CD4-positive, alpha-beta T cell treated with Interleukin-17A for 4 hours (primary cell): ENCODE measurements around the gene SRSF4.
"Not testable (repeated sequence)": the region's sequence is repeated elsewhere in the genome, so short reads cannot be mapped to it uniquely, and the experiment has no call there.

ENCODE experiments used
- DNase-seq: peaks from one replicate; pipeline ENCODE4 v3.0.0-alpha.2; 2020; ENCODE audit warnings: mixed read lengths

The SRSF4 gene

DNA sequence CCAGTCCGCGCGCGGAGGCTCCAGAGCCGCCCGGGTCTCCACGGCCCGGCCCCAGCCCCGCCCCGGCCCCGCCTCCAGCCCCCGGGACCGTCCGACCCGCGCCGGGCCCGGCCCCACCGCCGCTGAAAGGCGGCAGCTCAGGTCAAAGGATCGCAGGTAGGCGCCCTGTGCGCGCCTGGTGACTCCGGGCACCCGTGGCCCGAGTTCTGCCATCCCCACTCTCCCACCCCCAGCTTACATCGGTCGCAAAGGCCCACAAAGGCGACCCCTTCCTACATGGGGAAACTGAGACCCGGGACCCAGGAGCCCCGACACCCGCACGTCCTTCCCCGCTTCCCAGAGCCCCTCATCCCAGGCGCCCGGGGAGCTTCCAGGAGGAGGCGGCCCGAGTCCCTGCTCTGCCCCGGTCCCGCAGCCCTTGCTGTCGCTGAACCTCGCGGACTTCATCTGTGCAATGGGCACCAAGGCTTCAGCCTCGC, 57.8 kb downstream of the SRSF4 start, which contains the start of gene TMEM200B:
TSS of gene TMEM200B (minus strand) at position 17 of the 479 bp plus-strand sequence. CDS start 2,075 bp downstream, outside the sequence.
- peak; percentile 9 for DNase-seq

DNA sequence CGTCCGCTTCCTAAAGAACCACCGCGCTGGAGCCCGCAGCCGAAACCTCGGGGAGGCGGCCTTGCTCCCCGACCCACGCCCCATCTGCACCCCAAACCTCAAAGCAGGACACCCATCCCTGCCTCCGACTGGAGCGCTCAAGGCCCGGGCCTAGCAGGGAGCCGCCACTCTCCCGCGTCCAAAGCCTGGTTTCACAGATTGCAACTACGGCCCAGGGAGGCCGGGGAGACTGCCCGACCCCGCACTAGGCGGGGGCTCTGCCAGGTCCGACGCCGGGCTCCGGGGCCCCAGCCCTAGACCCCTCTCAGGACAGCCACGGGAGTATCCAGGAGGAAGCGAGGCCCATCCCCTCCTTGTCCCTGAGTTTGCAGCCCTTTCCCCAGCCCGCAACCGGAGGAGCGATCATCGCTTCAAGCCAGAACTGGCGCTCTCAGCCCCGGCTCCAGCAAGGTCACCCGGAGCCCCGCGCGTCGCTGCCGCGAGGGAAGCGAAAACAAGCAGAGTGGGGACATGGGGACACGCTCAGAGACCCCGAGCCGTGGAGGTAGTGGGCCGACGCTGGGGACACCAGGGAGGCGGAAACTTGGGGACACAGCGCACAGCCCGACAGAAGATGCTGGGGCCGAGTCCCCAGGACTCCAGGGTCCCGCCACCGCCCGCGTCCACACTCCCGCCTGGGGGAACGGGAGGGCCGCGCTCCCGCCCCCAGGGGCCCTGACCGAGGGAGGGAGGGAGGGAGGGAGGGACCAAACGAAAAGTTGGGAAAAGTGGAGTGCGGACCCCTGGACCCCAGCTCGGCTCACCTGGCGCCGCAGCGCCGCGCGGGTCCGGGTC, 58.4 kb downstream of the SRSF4 start:
- peak; percentile 16 for DNase-seq

GRCh38 chr1:29122682-29123052, 59.0 kb downstream of the SRSF4 start:
- DNase-seq: no peak

GRCh38 chr1:29121936-29122681, 59.6 kb downstream of the SRSF4 start:
- DNase-seq: no peak

GRCh38 chr1:29121516-29121935, 60.2 kb downstream of the SRSF4 start:
- no peak for DNase-seq

DNA sequence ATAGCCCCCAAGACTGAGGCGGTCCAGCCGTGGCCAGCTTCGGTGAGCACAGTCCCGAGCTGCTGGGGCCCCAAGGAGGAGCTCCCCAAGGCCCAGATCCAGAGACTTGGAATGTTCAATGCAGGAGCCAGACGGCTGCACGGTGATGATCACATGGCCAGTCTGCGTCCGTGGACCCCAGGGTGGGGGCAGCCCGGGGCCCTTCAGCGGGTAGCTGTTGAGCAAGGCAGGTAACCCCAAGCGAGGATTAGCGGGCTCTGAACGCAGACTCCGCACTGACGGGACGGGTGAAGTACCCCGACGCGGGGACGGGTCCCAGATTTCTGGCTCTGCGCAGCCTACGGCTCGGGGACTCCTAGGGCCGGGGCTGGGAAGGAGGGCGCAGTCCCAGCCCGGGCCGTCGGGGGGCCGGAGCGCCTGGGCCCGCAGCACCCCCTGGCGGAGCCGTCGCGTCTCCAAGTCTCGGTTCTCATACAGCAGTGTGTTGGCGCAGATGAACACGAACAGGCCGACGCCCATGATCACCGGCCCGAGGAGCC, 60.7 kb downstream of the SRSF4 start:
- DNase-seq: peak; percentile 71

- no peak for DNase-seq
Measured at GRCh38 chr1:29120367-29120766, 61.3 kb downstream of the SRSF4 start.

DNA sequence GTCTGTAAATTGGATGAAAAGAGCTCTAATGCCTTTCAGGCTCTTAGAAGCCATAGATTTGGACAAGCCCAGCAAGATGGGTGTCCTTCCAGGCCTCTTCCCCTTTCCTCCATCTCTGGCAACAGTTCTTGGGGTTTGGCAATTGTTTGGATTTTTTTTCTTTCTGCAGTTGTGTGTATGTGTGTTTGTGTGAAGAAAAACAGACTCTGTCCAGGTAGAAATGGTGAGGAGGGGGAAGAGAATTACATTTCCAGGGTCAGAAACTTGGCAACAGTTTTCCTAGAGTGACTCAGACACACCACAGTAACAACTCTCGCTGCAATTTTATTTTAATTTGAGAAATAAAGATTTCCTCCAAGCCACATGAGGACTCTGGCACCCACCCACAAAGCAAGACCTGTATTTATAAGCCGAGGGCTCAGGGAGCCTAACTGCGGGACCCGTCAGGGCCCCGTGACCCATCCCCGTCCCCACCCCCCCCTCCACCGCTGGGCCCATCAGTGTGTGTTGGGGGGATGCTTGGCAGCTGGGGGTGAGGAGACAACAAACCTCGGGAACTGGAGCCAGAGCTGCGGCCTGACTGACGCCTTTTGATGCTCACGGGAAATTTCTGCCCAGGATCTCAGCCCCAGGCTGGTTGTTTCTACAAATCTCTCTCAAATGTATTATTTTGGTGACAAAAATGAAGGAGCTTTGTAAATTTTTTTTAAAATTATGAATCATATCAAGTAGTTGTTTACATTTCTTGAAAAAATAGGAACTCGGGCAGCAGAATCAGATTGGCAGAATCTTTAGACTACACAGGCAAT, 62.4 kb downstream of the SRSF4 start:
- no peak for DNase-seq

GRCh38 chr1:29117381-29117780, 64.3 kb downstream of the SRSF4 start:
- no peak for DNase-seq

- DNase-seq: no peak
Measured at GRCh38 chr1:29114654-29115053, 67.0 kb downstream of the SRSF4 start.

- no peak for DNase-seq
Measured at GRCh38 chr1:29113413-29114117, 68.1 kb downstream of the SRSF4 start.

DNA sequence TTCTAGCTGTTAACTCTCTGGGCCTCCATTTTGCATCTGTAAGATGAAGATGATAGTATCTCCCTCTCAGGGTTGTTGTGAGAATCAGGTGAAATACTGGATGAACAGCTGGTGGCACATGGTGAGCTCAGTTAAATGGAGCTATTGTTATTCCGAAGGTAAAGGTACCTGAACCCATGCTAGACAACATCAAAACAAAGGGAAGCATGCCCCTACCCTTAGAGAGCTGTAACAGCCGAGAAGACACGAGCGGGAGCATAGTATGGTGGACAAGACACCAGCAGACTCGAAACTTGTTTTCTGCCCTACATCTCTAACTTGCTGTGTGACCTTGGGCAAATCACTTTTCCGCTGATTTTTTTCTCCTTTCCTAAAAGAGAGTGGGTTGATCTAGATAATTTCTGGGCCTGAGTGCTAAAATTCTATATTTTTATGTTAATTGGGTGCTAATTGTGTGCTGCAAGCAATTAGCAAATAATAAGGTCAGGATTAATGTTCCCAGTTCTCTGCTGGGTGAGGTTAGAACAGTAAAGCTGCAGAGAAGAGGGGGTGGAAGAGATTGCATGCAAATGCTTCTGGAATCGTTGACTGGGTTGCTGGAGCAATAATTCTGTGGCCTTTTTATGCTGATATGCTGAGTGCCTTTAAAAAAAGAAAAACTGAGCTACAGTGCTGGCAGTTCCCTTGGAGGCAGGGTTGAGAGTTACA, 68.8 kb downstream of the SRSF4 start:
- DNase-seq: no peak

DNA sequence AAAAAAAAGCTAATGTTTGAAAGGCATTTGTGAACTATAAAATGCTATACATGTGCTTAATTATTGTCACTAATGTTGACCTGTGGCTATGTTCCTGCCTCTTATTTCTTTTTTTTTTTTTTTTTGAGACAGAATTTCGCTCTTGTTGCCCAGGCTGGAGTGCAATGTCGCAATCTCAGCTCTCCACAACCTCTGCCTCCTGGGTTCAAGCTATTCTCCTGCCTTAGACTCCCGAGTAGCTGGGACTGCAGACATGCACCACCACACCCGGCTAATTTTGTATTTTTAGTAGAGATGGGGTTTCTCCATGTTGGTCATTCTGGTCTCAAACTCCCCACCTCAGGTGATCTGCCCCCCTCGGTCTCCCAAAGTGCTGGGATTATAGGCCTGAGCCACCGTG, 73.7 kb downstream of the SRSF4 start:
- not testable (repeated sequence) for DNase-seq

GRCh38 chr1:29105822-29106221, 75.9 kb downstream of the SRSF4 start:
- no peak for DNase-seq

DNA sequence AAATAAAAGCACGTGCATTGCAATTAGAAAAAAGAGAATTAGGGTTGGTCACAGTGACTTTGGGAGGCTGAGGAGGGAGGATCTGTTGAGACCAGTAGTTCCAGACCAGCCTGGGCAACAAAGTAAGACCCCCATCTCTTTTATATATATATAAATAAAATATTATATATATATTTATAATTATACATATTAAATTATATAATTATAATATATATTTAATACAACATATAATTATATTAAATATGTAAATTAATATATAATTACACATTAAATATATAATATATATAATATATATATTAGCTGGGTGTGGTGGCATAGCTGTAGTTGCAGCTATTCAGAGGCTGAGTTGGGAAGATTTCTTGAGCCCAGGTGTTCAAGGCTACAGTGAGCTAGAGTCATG, 81.2 kb downstream of the SRSF4 start:
- DNase-seq: no peak

DNA sequence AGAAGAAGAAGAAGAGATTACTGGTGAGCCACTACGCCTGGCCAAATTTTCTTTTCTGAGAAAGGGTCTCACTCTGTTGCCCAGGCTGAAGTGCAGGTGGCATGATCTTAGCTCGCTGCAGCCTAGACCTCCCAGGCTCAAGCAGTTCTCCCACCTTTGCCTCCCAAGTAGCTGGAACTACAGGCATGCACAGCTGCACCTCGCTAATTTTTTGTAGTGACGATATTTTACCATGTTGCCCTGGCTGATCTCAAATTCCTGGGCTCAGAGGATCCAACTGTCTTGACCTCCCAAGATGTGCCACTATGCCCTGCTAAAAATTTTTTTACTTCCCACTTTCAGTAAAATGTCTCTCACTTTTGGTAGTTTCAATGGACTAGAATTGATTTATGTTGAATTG, 82.4 kb downstream of the SRSF4 start:
- no peak for DNase-seq
